Prostate gland (tissue), 2 donors: ENCODE results near the gene LCE1D.

Source experiments
- CTCF ChIP-seq, 4 experiments: fragments of 200-600 bp in 2 of 4; fragments of 450-650 bp in 2 of 4; sonication (generic) in 2 of 4; IDR thresholded peaks; 1 replicate in 3 of 4; 2 replicates in 1 of 4; pipeline ENCODE4 v1.5.1; 2016 to 2019; ENCODE audit warnings: antibody characterized with exemption in 4 of 4, mild to moderate bottlenecking in 2 of 4, moderate library complexity in 2 of 4
- POLR2A ChIP-seq: fragments of 450-650 bp; IDR thresholded peaks from one replicate; pipeline ENCODE4 v1.6.1; 2016; ENCODE audit warnings: antibody characterized with exemption, mild to moderate bottlenecking

GRCh38 chr1:152842556-152842955 is 46.0 kb downstream of the LCE1D start, which contains the start of gene LCE6A:
- TF ChIP-seq CTCF (IDR thresholded peaks at IDR 0.05), result no peak
- no peak for TF ChIP-seq POLR2A
